Neural crest cell (in vitro differentiated cells): ENCODE results near the gene GSTA4. TPM values are rescaled to one million over a fixed set of nuclear protein-coding genes. Genes with fewer than 3 reads are reported as not detected.
"Not testable (repeated sequence)": the region's sequence is repeated elsewhere in the genome, so short reads cannot be mapped to it uniquely, and the experiment has no call there.

Source experiments
- DNase-seq: peaks from one replicate; pipeline ENCODE4 v3.0.0; 2021; ENCODE audit warnings: low read depth, mixed read lengths, low spot score
- H3K27ac Mint-ChIP-seq: one replicate; pipeline ENCODE4 v1.8.0; 2021; ENCODE audit warnings: mild to moderate bottlenecking, mixed read lengths; ENCODE audit not compliant: unreplicated experiment
- H3K27me3 Mint-ChIP-seq: 2 replicates; pipeline ENCODE4 v1.8.0; 2021; ENCODE audit warnings: low read depth, mild to moderate bottlenecking, mixed read lengths
- H3K36me3 Mint-ChIP-seq: 2 replicates; pipeline ENCODE4 v1.8.0; 2021; ENCODE audit warnings: low read depth, mild to moderate bottlenecking, mixed read lengths
- H3K4me1 Mint-ChIP-seq: 2 replicates; pipeline ENCODE4 v1.8.0; 2021; ENCODE audit warnings: mixed read lengths
- H3K4me3 Mint-ChIP-seq: one replicate; pipeline ENCODE4 v1.8.0; 2021; ENCODE audit warnings: mild to moderate bottlenecking, mixed read lengths
- H3K9me3 Mint-ChIP-seq: 2 replicates; pipeline ENCODE4 v1.8.0; 2021; ENCODE audit warnings: mixed read lengths
- total RNA-seq: library from RNA; stranded (reverse); gene quantifications from 2 replicates; pipeline ENCODE4 v1.2.1, GENCODE V29; 2021
- TF ChIP-seq, protein P1 (sequence below): fragments of 200-600 bp; sonication (generic); conservative IDR thresholded peaks from 2 replicates; pipeline ENCODE4 v1.5.0; 2021; ENCODE audit warnings: antibody characterized with exemption, mild to moderate bottlenecking

GSTA4 gene
- total RNA-seq, 1 donor from 2014 or later, result 70.7 TPM

DNA sequence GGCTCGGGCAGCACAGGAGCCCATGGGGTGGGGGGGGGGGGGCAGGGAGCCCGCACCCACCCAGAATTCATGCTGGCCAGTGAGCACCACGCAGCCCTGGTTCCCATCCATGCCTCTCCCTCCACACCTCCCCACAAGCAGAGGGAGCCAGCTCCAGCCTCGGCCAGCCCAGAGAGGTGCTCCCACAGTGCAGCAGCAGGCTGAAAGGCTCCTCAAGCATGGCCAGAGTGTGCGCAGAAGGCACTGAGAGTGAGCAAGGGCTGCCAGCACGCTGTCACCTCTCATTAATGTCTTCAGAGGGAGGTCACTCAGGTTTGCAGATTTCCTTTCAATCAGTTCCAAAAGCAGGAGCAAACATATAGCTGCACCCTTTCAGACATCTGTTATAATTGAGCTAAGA is 32.4 kb downstream of the GSTA4 start:
- no peak overlapping the region for H3K4me3 Mint-ChIP-seq
- H3K4me1 Mint-ChIP-seq, result peaks cover 9% of the 10 kb centered on the region
- H3K9me3 Mint-ChIP-seq, result peaks cover 2% of the 10 kb centered on the region
- no peaks in the 10 kb centered on the region for H3K36me3 Mint-ChIP-seq
- DNase-seq, result no peak
- no peak overlapping the region for H3K27ac Mint-ChIP-seq
- H3K27me3 Mint-ChIP-seq, result no peaks in the 10 kb centered on the region
- TF ChIP-seq, protein P1, sequence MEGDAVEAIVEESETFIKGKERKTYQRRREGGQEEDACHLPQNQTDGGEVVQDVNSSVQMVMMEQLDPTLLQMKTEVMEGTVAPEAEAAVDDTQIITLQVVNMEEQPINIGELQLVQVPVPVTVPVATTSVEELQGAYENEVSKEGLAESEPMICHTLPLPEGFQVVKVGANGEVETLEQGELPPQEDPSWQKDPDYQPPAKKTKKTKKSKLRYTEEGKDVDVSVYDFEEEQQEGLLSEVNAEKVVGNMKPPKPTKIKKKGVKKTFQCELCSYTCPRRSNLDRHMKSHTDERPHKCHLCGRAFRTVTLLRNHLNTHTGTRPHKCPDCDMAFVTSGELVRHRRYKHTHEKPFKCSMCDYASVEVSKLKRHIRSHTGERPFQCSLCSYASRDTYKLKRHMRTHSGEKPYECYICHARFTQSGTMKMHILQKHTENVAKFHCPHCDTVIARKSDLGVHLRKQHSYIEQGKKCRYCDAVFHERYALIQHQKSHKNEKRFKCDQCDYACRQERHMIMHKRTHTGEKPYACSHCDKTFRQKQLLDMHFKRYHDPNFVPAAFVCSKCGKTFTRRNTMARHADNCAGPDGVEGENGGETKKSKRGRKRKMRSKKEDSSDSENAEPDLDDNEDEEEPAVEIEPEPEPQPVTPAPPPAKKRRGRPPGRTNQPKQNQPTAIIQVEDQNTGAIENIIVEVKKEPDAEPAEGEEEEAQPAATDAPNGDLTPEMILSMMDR, result no peak

DNA sequence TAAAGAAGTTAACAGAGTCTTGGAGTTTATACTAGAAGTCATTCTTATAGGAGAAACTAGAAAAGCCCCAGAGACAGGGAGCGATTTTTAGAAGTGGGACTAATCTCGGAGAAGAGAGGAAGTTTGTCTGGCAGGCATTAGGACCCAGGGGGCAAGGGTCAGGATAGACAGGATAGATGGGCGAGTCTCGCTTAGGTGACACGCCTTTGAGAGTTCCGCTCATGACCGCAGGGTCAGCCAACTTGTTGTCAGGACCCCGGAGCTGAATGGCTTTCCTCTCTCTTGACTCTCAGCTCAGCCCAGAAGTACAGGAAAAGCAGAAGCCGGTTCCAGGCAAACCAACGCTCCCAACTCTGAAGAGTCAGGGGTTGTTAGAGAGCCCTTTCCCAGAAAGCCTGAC is 34.1 kb downstream of the GSTA4 start:
- H3K27ac Mint-ChIP-seq, H3K9me3 Mint-ChIP-seq, H3K27me3 Mint-ChIP-seq, H3K4me1 Mint-ChIP-seq, H3K36me3 Mint-ChIP-seq: not testable (repeated sequence)
- peak overlapping the region; percentile 27 for H3K4me3 Mint-ChIP-seq
- peak; percentile 5 for DNase-seq

DNA sequence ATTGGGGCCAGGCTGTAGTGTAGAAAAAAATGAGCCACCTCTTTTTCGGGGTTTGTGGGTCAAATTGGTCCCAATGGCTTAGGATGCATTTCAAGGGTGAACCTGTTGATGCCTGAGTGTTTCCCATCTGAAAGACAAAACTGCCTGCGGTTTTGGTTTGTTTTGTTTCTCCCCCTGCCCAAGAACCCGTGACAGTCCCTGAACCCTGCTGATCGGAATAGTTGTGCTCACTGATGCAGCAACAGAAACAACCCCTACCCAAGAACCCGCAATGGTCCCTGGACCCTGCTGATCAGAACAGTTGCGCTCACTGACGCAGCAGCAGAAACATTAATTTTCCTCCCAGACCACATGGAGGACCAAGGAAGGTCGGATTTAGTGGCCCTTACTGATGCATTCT is 34.9 kb downstream of the GSTA4 start:
- H3K9me3 Mint-ChIP-seq, DNase-seq, H3K27me3 Mint-ChIP-seq, H3K4me3 Mint-ChIP-seq, H3K36me3 Mint-ChIP-seq, H3K27ac Mint-ChIP-seq, H3K4me1 Mint-ChIP-seq: not testable (repeated sequence)

DNA sequence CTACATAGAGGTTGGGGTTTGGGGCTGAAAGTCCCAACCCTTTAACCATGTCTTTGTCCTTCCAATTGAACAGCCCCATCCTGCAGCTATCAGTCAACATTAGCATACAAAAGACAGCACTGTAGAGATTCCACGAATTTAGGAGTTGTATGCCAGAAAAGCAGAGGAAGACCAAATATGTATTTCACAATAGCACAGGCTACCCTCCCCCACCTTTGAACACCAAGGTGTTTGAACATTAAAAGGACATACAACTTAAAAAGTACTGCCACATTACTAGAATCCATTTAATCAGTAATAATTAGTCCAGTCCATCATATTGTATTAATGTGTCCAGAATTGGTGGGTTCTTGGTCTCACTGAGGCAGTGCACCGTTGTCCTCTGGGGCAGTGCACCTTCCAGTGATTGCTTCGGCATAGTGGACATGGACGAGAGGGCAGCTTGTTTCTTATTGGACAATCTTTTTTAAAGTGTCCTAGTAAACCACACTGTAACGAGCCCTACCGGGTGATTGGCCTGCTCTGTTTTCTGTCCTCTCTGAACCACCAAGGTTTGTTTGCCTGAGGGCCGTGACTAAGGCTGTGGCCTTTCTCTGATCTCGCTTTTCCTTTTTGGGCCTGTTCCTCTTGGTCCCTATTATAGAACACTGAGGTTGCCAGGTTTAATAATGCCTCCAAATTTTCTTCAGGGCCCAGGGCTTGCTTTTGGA is 36.4 kb downstream of the GSTA4 start:
- TF ChIP-seq, protein P1, result no peak
- Mint-ChIP-seq H3K9me3 (peaks cover 2% of the 10 kb centered on the region), H3K4me1 (peaks cover 9% of the 10 kb centered on the region), H3K27me3 (no peaks in the 10 kb centered on the region), H3K4me3 (no peak overlapping the region), H3K36me3 (no peaks in the 10 kb centered on the region), H3K27ac (no peak overlapping the region)
- DNase-seq, result no peak

DNA sequence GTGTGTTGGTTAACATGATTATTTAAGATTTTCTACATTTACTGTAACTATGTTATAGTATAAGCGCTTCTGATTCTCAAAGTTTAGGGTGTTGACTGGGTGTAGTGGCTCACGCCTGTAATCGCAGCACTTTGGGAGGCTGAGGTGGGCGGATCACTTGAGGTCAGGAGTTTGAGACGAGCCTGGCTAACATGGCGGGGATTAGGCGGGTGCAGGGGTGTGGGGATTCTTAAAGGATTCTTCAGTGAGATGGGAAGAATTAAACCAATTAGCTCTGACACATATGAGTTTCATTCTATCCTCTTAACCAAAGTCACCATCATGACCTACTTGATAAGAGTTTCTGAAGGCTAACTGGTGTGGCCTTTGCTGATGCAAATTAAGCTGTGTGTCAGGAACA is 39.2 kb downstream of the GSTA4 start:
- H3K27ac Mint-ChIP-seq, result no peak overlapping the region
- H3K27me3 Mint-ChIP-seq, result no peaks in the 10 kb centered on the region
- no peak overlapping the region for H3K4me3 Mint-ChIP-seq
- TF ChIP-seq, protein P1, result no peak
- DNase-seq, result no peak
- H3K4me1 Mint-ChIP-seq, result peaks cover 6% of the 10 kb centered on the region
- H3K9me3 Mint-ChIP-seq, result peaks cover 2% of the 10 kb centered on the region
- H3K36me3 Mint-ChIP-seq, result no peaks in the 10 kb centered on the region

DNA sequence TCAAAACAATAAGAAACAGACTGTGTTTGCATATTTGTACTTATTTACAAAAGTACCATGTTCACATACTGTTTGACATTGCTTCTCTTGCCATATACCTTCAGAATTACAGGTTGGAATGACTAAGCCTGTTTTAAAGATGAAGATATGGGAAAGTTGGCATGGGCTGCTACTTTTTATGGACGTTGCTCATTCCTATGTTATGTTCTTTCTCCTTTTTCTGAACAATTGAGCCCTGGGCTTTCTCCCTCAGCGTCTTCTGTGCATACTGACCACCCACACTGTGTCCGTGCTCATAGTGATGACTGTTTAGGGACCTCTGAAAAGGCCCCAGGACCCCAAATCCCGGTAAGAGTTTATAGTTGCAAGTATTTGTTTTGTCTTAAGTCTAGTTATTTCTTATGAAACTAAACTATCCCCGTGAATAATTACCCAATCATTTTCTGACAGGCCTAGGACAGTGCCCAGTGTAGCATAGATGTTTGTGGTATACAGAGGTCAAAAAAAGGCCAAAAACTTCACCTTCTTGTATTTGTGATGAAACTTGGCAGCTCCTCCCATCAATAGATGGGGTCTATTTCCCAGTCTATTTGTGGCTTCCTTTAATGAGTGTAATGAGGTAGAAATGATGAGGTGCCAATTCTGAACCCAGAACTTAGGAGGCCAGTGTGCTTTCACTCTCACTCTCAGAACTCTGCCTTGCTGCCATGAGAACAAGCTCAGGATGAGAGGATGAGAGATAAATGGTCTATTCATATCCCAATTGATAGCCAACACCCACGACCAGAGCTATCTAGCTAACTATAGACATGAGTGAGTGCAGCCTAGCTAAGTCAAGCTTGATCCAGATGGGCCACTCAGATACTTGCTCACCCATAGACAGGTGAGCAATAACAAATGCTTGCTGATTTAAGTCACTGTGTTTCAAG is 40.9 kb downstream of the GSTA4 start:
- Mint-ChIP-seq H3K4me3 (no peak overlapping the region), H3K4me1 (no peaks in the 10 kb centered on the region), H3K9me3 (peaks cover 2% of the 10 kb centered on the region), H3K36me3 (no peaks in the 10 kb centered on the region), H3K27me3 (no peaks in the 10 kb centered on the region), H3K27ac (no peak overlapping the region)
- DNase-seq, result no peak
- TF ChIP-seq, protein P1, result no peak
